ENCODE results near the gene GAB2.

GRCh38 chr11:78209478-78209877 is 208.1 kb downstream of the GAB2 start:
- TF ChIP-seq, protein P1, sequence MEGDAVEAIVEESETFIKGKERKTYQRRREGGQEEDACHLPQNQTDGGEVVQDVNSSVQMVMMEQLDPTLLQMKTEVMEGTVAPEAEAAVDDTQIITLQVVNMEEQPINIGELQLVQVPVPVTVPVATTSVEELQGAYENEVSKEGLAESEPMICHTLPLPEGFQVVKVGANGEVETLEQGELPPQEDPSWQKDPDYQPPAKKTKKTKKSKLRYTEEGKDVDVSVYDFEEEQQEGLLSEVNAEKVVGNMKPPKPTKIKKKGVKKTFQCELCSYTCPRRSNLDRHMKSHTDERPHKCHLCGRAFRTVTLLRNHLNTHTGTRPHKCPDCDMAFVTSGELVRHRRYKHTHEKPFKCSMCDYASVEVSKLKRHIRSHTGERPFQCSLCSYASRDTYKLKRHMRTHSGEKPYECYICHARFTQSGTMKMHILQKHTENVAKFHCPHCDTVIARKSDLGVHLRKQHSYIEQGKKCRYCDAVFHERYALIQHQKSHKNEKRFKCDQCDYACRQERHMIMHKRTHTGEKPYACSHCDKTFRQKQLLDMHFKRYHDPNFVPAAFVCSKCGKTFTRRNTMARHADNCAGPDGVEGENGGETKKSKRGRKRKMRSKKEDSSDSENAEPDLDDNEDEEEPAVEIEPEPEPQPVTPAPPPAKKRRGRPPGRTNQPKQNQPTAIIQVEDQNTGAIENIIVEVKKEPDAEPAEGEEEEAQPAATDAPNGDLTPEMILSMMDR (IDR thresholded peaks at IDR 0.05) = no peak
- no peak for TF ChIP-seq EP300 (IDR thresholded peaks at IDR 0.05)
- TF ChIP-seq POLR2A (IDR thresholded peaks at IDR 0.05; ENCODE audit: low read depth) = no peak
